Endothelial cell (in vitro differentiated cells): ENCODE measurements around the gene SND1. TPM values are rescaled to one million over a fixed set of nuclear protein-coding genes. Genes with fewer than 3 reads are reported as not detected.

ENCODE experiments used
- DNase-seq: peaks from one replicate; pipeline ENCODE4 v3.0.0; 2021; ENCODE audit warnings: low spot score
- H3K27ac Mint-ChIP-seq: one replicate; pipeline ENCODE4 v1.8.0; 2021; ENCODE audit warnings: mixed read lengths, inconsistent platforms; ENCODE audit not compliant: unreplicated experiment
- H3K27me3 Mint-ChIP-seq: one replicate; pipeline ENCODE4 v1.8.0; 2021; ENCODE audit warnings: mild to moderate bottlenecking, moderate library complexity, mixed read lengths, inconsistent platforms; ENCODE audit not compliant: unreplicated experiment
- H3K36me3 Mint-ChIP-seq: one replicate; pipeline ENCODE4 v1.8.0; 2021; ENCODE audit warnings: mild to moderate bottlenecking, low read depth, mixed read lengths, inconsistent platforms; ENCODE audit not compliant: unreplicated experiment
- H3K4me1 Mint-ChIP-seq: one replicate; pipeline ENCODE4 v1.8.0; 2021; ENCODE audit warnings: mild to moderate bottlenecking, mixed read lengths, inconsistent platforms; ENCODE audit not compliant: unreplicated experiment
- H3K4me3 Mint-ChIP-seq: one replicate; pipeline ENCODE4 v1.8.0; 2021; ENCODE audit warnings: mild to moderate bottlenecking, mixed read lengths, inconsistent platforms; ENCODE audit not compliant: unreplicated experiment
- H3K9me3 Mint-ChIP-seq: one replicate; pipeline ENCODE4 v1.8.0; 2021; ENCODE audit warnings: mixed read lengths, inconsistent platforms; ENCODE audit not compliant: unreplicated experiment
- total RNA-seq: library from RNA; stranded (reverse); fragmentation: NEBNext Ultra II Directional; extraction: Animal tissue kit (Norgen Biotek cat#: 25700); gene quantifications from one replicate; pipeline ENCODE4 v1.2.1, GENCODE V29; 2021; ENCODE audit not compliant: unreplicated experiment
- TF ChIP-seq, protein P1 (sequence below): fragments of 200-600 bp; sonication (generic); IDR thresholded peaks from one replicate; pipeline ENCODE4 v1.5.0; 2021; ENCODE audit warnings: antibody characterized with exemption; ENCODE audit not compliant: unreplicated experiment

Gene SND1
- total RNA-seq, 1 donor from 2014 or later: 375 TPM

DNA sequence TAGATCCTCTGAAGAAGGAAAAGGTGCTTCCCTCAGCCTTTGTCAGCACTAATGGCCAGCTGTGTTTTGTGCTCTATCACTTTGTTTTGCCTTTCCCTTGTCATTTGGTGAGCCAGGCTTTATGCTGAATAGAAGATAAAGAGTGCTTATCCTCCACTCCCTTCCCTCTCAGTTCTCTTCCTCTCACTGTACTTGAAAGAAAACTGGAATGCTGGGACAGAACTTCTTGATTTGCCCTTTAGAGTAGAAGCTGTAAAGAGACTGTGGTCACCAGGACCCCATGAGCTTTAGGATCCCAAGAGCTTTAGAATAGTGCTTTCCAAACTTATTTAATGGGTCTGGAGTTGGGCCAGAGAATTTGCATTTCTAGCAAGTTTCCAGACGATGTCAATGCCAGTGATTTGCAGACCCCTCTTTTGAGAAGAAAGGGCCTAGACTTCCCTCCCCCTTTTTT is 297.8 kb downstream of the SND1 start:
- H3K27ac Mint-ChIP-seq: peak overlapping the region; percentile 54
- H3K36me3 Mint-ChIP-seq: peaks cover 27% of the 10 kb centered on the region
- peaks cover 4% of the 10 kb centered on the region for H3K27me3 Mint-ChIP-seq
- no peaks in the 10 kb centered on the region for H3K9me3 Mint-ChIP-seq
- TF ChIP-seq, protein P1, sequence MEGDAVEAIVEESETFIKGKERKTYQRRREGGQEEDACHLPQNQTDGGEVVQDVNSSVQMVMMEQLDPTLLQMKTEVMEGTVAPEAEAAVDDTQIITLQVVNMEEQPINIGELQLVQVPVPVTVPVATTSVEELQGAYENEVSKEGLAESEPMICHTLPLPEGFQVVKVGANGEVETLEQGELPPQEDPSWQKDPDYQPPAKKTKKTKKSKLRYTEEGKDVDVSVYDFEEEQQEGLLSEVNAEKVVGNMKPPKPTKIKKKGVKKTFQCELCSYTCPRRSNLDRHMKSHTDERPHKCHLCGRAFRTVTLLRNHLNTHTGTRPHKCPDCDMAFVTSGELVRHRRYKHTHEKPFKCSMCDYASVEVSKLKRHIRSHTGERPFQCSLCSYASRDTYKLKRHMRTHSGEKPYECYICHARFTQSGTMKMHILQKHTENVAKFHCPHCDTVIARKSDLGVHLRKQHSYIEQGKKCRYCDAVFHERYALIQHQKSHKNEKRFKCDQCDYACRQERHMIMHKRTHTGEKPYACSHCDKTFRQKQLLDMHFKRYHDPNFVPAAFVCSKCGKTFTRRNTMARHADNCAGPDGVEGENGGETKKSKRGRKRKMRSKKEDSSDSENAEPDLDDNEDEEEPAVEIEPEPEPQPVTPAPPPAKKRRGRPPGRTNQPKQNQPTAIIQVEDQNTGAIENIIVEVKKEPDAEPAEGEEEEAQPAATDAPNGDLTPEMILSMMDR: no peak
- H3K4me1 Mint-ChIP-seq: peaks cover 58% of the 10 kb centered on the region
- no peak overlapping the region for H3K4me3 Mint-ChIP-seq
- no peak for DNase-seq

DNA sequence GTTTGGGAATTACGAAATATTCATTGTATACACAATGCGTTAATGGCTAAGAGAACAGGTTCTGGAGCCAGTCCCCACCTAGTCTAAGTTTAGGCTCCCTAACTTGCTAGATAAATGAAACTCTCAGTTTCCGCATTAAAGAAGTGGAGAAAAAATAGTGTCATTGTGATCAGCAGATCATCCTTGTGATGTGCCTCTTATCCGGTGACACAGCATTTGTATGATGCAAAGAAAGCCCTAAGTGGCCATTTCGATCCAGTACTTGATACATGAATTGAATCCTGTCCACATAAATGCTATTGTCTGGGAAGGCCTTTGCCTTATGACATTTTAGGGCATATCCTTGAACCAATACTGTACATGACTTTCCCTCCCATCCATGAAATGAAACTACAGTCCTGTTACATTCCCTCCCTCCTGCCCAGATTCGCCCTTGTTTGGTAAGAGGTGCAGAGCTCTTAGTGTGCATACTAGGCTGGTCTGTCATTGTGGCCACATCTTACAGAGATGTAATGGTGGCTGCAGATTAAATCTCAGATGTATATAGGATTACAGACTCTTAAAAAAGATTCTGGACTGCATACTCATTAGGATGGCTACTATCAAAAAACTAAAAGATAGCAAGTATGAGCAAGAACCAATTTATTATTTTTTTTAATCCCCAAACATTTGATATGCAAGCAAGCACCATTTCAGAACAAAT is 298.4 kb downstream of the SND1 start:
- Mint-ChIP-seq H3K27ac (no peak overlapping the region), H3K4me3 (no peak overlapping the region), H3K4me1 (peaks cover 58% of the 10 kb centered on the region), H3K9me3 (no peaks in the 10 kb centered on the region), H3K27me3 (peaks cover 3% of the 10 kb centered on the region), H3K36me3 (peaks cover 27% of the 10 kb centered on the region)
- DNase-seq: no peak
- TF ChIP-seq, protein P1: no peak

DNA sequence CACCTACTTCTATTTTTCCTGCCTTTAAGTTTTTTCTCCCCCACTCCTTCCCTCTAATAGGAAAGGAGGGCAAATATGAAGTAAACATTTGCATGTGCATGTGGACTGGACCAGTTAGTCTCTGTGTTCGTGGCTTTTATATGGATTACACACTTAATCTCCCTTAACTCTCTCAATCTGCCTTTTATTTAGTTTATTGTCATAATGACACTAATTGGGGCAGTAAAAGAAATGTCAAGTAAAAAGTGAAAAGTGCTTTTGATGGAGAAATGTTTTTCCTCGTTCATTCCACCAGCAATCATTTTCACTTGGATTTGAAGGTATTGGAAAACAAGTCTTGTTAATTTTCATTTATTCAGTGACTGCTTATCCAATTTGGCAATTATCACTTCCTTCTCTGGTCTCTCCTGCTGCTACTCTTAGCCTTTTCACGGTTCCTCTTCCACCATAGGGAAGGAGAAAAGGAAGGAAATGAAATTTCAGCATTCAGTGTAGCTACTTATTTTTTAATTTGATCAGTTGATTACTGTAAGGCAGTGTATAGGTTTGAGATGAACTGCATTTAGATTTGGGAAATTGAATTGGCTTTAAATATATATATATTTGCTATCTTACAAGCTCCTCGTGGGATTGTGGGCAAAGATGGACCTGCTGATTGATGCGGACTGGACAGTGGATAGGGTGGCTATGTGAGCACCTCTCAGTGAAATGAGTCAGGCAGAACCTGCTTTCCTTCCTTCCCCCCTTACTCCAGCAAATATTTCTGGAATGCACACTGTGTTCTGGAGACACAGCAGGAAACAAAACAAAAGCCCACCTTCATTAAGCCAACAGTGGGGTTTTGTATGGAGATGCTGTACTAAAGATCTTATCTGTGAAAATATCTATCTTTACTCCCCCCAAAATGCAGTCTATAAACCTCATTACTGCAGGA is 301.7 kb downstream of the SND1 start:
- Mint-ChIP-seq H3K4me3 (no peak overlapping the region), H3K36me3 (peaks cover 19% of the 10 kb centered on the region), H3K9me3 (no peaks in the 10 kb centered on the region), H3K27ac (no peak overlapping the region), H3K4me1 (peaks cover 43% of the 10 kb centered on the region), H3K27me3 (peaks cover 2% of the 10 kb centered on the region)
- TF ChIP-seq, protein P1: no peak
- no peak for DNase-seq

DNA sequence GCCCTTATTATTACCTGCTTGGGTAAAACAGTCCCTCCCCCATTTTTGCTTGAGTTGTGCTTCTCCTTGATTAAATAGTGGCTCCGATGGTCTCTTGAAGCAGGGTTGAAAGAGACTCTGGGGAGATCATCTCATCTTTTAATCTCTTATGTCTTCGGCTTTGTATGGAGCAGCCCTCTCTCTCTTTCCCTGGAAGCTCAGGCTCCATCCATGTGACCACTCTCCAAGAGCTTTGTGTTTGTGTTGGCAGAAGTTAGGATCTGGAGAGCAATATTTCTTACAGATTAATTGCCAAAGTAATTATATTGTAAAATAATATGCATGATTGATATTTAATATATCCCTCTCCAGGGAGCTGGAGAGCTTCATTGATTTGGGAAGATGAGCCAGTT is 302.4 kb downstream of the SND1 start:
- Mint-ChIP-seq H3K4me3 (no peak overlapping the region), H3K27ac (no peak overlapping the region), H3K36me3 (peaks cover 18% of the 10 kb centered on the region), H3K4me1 (peaks cover 43% of the 10 kb centered on the region), H3K9me3 (no peaks in the 10 kb centered on the region), H3K27me3 (peaks cover 2% of the 10 kb centered on the region)
- TF ChIP-seq, protein P1: no peak
- DNase-seq: no peak
